ENCODE measurements around the gene EXOC6.

Gene EXOC6

GRCh38 chr10:93039721-93040120 lies 191.4 kb downstream of the EXOC6 start:
- Histone ChIP-seq H3K36me3 (no peaks in the 10 kb centered on the region), H3K27me3 (no peaks in the 10 kb centered on the region), H3K4me3 (ENCODE audit: low read depth, low read length) (no peak overlapping the region), H3K9me3 (no peaks in the 10 kb centered on the region), H3K4me1 (no peaks in the 10 kb centered on the region)
- DNase-seq: no peak
- TF ChIP-seq CTCF (IDR thresholded peaks at IDR 0.05; ENCODE audit: low read depth, low read length): peak; percentile 39

GRCh38 chr10:93054486-93054885 lies 206.2 kb downstream of the EXOC6 start:
- DNase-seq: no peak
- Histone ChIP-seq H3K9me3 (no peaks in the 10 kb centered on the region), H3K4me1 (no peaks in the 10 kb centered on the region), H3K27me3 (no peaks in the 10 kb centered on the region), H3K36me3 (no peaks in the 10 kb centered on the region), H3K4me3 (ENCODE audit: low read depth, low read length) (no peak overlapping the region)
- no peak for TF ChIP-seq CTCF (IDR thresholded peaks at IDR 0.05; ENCODE audit: low read depth, low read length)

GRCh38 chr10:93058139-93058538 lies 209.8 kb downstream of the EXOC6 start:
- Histone ChIP-seq H3K4me1 (no peaks in the 10 kb centered on the region), H3K9me3 (no peaks in the 10 kb centered on the region), H3K36me3 (no peaks in the 10 kb centered on the region), H3K4me3 (ENCODE audit: low read depth, low read length) (no peak overlapping the region), H3K27me3 (no peaks in the 10 kb centered on the region)
- no peak for TF ChIP-seq CTCF (IDR thresholded peaks at IDR 0.05; ENCODE audit: low read depth, low read length)
- DNase-seq: no peak

GRCh38 chr10:93059975-93060886 lies 211.9 kb downstream of the EXOC6 start, which contains the start of gene CYP26C1:
Gene CYP26C1, plus strand, starts transcription at chr10:93060798. Its CDS starts 466 bp downstream, at chr10:93061264.
- Histone ChIP-seq H3K27me3 (peaks cover 3% of the 10 kb centered on the region), H3K4me1 (no peaks in the 10 kb centered on the region), H3K9me3 (no peaks in the 10 kb centered on the region), H3K4me3 (ENCODE audit: low read depth, low read length) (no peak within 1 kb of the TSS), H3K36me3 (no peaks in the 10 kb centered on the region)
- TF ChIP-seq CTCF (IDR thresholded peaks at IDR 0.05; ENCODE audit: low read depth, low read length): no peak
- no peak for DNase-seq

- no peak for DNase-seq
- H3K4me3 ChIP-seq (ENCODE audit: low read depth, low read length): no peak overlapping the region
- H3K27me3 ChIP-seq: peaks cover 11% of the 10 kb centered on the region
- H3K9me3 ChIP-seq: no peaks in the 10 kb centered on the region
- no peaks in the 10 kb centered on the region for H3K4me1 ChIP-seq
- H3K36me3 ChIP-seq: no peaks in the 10 kb centered on the region
- no peak for TF ChIP-seq CTCF (IDR thresholded peaks at IDR 0.05; ENCODE audit: low read depth, low read length)
Observed at GRCh38 chr10:93060887-93061593, 212.7 kb downstream of the EXOC6 start.
